HG02981 (cell line): ENCODE results near the gene ANKS1A.
"Not testable (repeated sequence)": the region's sequence is repeated elsewhere in the genome, so short reads cannot be mapped to it uniquely, and the experiment has no call there.

Experiments used
- ATAC-seq: cut with Tn5 transposase; IDR thresholded peaks from one replicate; pipeline ENCODE4 v1.9.1; 2021; ENCODE audit warnings: mild to moderate bottlenecking, moderate library complexity; ENCODE audit not compliant: unreplicated experiment

ANKS1A gene, protein sequence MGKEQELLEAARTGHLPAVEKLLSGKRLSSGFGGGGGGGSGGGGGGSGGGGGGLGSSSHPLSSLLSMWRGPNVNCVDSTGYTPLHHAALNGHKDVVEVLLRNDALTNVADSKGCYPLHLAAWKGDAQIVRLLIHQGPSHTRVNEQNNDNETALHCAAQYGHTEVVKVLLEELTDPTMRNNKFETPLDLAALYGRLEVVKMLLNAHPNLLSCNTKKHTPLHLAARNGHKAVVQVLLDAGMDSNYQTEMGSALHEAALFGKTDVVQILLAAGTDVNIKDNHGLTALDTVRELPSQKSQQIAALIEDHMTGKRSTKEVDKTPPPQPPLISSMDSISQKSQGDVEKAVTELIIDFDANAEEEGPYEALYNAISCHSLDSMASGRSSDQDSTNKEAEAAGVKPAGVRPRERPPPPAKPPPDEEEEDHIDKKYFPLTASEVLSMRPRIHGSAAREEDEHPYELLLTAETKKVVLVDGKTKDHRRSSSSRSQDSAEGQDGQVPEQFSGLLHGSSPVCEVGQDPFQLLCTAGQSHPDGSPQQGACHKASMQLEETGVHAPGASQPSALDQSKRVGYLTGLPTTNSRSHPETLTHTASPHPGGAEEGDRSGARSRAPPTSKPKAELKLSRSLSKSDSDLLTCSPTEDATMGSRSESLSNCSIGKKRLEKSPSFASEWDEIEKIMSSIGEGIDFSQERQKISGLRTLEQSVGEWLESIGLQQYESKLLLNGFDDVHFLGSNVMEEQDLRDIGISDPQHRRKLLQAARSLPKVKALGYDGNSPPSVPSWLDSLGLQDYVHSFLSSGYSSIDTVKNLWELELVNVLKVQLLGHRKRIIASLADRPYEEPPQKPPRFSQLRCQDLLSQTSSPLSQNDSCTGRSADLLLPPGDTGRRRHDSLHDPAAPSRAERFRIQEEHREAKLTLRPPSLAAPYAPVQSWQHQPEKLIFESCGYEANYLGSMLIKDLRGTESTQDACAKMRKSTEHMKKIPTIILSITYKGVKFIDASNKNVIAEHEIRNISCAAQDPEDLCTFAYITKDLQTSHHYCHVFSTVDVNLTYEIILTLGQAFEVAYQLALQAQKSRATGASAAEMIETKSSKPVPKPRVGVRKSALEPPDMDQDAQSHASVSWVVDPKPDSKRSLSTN

DNA sequence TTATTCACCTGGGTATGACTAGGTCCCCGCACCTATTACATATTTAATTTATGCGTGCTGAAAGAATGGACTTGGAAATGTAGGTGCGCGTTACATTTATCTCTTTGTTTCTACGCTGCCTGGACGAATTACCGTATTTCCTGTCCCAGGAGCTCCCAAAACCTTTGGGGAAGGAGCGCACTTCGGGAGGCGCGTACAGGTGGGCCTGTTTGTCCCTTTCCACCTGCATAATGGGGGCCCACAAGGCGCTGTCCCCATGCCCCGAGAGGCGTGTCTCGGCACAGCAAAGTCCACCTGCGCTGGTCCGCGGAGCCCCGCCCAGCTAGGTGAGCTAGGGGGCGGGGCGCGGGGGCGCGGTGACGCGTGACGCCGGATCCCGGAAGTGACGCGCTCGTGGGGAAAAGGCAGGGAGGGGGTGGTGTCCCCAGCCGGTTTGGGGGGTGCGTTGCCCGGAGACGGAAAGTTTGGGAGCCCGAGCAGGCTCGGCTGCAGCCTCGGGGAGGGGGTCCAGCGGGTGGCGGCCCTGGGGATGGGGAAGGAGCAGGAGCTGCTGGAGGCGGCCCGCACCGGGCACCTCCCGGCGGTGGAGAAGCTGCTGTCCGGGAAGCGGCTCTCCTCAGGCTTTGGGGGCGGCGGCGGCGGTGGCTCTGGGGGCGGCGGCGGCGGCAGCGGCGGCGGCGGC is at the start of gene ANKS1A:
ANKS1A (plus strand) TSS at position 382 of the 682 bp plus-strand sequence; CDS start at position 530, 148 bp downstream.
- ATAC-seq = peak; percentile 43

- ATAC-seq = no peak
Observed at GRCh38 chr6:34839666-34840352, 49.2 kb upstream of the ANKS1A start.

DNA sequence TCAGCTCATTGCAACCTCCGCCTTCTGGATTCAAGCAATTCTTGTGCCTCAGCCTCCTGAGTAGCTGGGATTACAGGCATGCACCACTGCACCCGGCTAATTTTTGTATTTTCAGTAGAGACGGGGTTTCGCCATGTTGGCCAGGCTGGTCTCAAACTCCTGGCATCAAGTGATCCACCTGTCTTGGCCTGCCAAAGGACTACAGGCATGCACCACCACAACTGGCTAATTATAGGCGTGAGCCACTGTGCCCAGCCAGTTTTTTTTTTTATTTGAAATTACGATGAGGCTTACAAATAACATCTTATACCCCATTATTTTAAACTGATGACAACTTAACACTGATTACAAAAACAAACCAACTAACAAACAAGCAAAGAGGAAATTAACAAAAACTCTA is 40.0 kb upstream of the ANKS1A start:
- not testable (repeated sequence) for ATAC-seq

- no peak for ATAC-seq
Observed at GRCh38 chr6:34851361-34851760, 37.7 kb upstream of the ANKS1A start.

- ATAC-seq = no peak
Observed at GRCh38 chr6:34852406-34853085, 36.5 kb upstream of the ANKS1A start.

DNA sequence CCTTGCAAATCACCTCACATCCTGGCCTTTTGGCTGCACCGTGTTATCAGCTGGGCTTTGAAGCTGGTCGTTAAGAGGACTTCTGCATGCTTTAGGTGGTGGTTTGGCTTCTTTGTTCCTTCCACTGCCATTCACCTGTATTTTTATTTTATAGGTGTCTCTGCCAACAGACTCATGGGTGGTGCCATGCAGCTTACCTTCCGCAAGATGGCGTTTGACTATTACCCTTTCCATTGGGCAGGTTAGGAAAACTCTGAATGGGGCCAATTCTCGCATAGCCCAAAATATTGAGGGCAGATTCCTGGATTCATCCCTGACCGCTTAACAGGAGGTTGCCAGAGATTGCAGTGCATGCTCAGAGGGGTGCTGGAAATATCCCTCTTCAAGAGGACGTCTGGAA is 33.6 kb upstream of the ANKS1A start:
- ATAC-seq = no peak

DNA sequence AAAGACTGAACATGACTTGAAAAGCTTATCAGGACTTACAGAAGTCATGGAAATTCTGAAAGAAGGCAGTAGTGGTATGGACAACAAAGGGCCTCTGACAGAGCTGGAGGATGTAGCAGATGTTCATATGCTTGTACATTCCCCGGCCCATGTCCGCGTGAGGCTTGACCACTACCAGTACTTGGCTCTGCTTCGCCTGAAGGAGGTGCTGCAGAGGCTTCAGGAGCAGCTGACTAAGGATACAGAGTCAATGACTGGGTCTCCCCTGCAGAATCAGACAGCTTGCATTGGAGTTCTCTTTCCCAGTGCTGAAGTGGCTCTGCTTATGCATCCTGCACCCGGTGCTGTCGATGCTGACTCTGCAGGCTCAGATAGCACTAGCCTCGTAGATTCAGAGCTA is 30.4 kb upstream of the ANKS1A start:
- no peak for ATAC-seq

GRCh38 chr6:34859951-34860350 is 29.1 kb upstream of the ANKS1A start:
- ATAC-seq = no peak

DNA sequence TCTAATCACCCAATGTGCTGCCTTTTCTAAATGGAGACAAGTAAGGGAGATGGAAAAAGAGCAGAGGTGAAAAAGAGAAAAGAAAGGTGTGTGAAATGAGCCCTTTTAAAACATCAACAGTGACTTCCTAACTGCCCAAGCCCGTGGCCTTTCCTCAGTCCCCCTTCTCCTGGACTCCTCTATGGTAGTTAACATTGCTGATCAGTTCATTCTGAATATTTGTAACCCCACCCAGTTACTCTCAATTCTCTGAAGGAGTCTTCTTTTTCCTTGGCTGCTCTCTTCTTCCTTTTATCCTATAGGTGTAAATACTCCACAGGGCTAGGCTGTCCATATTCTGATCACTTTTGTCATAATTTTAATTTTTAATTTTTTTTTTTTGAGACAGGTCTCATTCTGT is 28.3 kb upstream of the ANKS1A start:
- no peak for ATAC-seq

- no peak for ATAC-seq
Observed at GRCh38 chr6:34864007-34864406, 25.0 kb upstream of the ANKS1A start.

- no peak for ATAC-seq
Observed at GRCh38 chr6:34865107-34865506, 23.9 kb upstream of the ANKS1A start.

- no peak for ATAC-seq
Observed at GRCh38 chr6:34866509-34866908, 22.5 kb upstream of the ANKS1A start.

DNA sequence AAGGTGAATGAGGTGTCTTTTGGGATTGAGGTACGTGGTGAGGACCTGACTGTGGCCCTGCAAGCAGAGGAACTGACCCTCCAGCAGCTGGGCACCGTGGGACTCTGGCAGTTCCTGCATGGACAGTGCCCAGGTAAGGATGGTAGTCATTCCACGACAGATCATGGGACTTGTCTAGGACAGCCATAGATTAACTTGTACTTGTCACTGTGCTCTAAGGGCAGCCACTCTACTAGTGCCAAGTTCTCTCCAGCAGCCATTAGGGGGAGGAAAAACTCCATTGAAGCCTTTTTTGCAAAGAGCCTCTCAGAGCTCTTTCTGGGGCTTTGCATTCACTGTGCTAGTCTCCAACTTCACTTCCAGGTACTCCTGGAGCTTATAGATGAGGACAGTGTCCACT is 21.6 kb upstream of the ANKS1A start:
- no peak for ATAC-seq

GRCh38 chr6:34871853-34872252 is 17.2 kb upstream of the ANKS1A start:
- no peak for ATAC-seq

GRCh38 chr6:34872332-34872731 is 16.7 kb upstream of the ANKS1A start:
- ATAC-seq = no peak

- ATAC-seq = no peak
Observed at GRCh38 chr6:34875292-34876213, 13.5 kb upstream of the ANKS1A start.

DNA sequence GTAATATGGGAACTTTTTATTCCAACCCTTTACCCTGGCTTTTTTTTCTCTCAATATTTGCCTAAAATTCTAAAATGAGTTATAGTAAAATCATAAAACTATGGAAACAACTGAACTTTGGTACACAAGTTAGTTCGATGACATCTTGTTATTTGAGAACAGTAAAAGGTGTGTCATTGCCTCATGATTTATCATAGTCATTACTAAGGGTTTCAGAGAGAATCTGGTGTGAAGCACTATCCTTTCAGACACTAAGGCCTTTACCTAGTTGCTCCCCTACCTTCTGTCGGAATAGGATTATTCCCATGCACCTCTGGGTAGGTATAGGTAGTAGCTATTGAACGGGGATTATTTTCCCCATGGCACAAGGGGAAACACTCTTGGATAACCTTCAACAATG is 12.6 kb upstream of the ANKS1A start:
- ATAC-seq = no peak

DNA sequence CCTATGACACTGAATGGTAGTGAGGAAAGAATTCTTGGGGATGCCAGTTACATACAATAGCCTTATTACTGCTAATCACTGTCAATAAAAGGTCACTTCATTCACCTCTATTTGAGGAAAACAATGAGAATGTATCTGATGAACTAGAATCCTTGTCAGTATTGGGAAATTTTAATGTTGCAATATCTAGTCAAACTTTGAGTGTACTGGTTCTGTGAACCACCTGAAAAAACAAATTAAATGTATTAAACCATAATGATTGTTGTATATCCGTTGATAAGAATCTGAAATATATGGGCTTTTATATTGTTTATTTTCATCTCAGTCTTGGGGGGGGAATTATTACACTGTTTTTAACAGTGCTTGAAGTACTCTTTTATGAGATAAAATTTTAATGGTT is 11.8 kb upstream of the ANKS1A start:
- ATAC-seq = no peak
